ENCODE data around the gene ZSCAN1.

The ZSCAN1 gene

DNA sequence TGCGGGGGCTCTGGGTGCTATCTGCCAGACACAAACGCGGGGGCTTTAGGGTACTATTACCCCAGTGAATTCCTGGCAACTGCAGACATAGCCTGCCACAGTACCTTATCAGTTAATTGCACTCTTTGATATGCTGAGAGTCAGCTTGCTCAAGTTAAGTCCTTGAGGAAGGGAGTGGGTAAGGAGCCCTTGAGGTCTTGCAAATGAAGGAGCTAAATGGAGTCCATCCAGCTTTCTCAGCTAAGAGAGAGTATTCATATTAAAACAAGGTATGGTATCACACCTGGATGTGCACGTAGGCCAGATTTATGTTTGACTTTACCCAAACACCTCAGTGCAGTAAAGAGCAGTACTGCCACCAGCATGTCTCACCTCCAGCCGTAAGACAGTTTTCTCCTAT, 19.7 kb upstream of the ZSCAN1 start:
- Mint-ChIP-seq H3K27me3 (peaks cover 6% of the 10 kb centered on the region), H3K9me3 (peaks cover 17% of the 10 kb centered on the region), H3K4me3 (no peak overlapping the region), H3K4me1 (no peaks in the 10 kb centered on the region), H3K36me3 (ENCODE audit: insufficient read depth) (peaks cover 3% of the 10 kb centered on the region), H3K27ac (ENCODE audit: low read depth) (no peak overlapping the region)
- ATAC-seq (replicated peaks; ENCODE audit: extremely low read depth, poor library complexity, severe bottlenecking) (no peak), DNase-seq (ENCODE audit: low spot score in 2 of 2) (no peak)

DNA sequence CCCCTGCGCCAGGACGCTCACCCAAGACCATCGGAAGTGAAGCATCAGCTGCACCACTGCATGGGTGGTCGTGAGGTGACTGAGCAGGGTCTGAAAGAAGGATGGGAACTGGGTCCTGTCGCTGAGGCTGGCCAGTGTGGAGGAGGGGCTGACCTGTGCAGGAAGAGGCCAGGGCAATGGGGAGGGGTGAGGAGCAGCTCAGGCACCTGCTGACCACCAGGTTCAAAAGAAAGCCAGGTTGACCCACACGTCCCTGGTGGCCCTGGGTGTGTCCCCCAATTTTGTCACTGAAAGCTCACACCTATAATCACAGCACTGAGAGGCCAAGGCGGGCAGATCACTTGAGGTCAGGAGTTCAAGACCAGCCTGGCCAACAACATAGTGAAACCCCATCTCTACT, 13.7 kb upstream of the ZSCAN1 start:
- Mint-ChIP-seq H3K4me1 (no peaks in the 10 kb centered on the region), H3K36me3 (ENCODE audit: insufficient read depth) (no peaks in the 10 kb centered on the region), H3K27ac (ENCODE audit: low read depth) (no peak overlapping the region), H3K4me3 (no peak overlapping the region), H3K27me3 (peaks cover 6% of the 10 kb centered on the region), H3K9me3 (peaks cover 12% of the 10 kb centered on the region)
- DNase-seq (ENCODE audit: low spot score in 2 of 2): no peak
- ATAC-seq (replicated peaks; ENCODE audit: extremely low read depth, poor library complexity, severe bottlenecking): no peak

DNA sequence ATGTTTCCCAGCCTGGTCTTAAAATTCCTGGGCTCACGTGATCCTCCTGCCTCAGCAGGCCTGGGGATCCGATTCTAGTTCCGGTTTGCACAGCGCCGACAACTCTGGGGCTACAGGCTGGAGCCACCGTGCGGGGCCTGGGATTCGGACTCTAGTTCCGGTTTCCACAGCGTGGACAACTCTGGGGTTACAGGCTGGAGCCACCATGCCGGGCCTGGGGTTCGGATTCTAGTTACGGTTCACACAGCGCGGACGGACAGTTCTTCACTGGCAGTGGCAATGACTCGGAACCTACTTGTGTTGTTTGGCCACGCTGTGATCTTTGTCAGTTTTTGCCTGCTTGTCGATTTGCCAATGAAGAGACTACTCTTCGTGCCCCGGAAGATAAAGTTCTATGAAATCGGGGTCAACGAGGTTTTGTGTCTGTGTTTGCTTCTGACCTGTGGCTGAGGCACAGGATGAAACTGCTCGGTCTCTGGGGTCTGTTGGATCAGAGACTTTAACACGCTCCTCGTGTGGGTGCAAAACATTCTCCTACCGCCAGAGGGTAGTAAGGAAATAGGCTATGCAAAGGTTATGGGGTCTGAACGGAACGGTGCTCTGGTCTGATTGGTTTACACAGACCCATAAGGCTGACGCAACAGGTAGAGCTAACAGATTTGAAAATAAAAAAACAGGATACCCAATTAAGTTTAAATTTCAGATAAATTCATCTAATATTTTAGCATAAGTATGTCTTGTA, 12.1 kb upstream of the ZSCAN1 start:
- no peaks in the 10 kb centered on the region for H3K4me1 Mint-ChIP-seq
- ATAC-seq (replicated peaks; ENCODE audit: extremely low read depth, poor library complexity, severe bottlenecking): no peak
- H3K27me3 Mint-ChIP-seq: no peaks in the 10 kb centered on the region
- no peak for DNase-seq (ENCODE audit: low spot score in 2 of 2)
- no peaks in the 10 kb centered on the region for H3K36me3 Mint-ChIP-seq (ENCODE audit: insufficient read depth)
- H3K4me3 Mint-ChIP-seq: no peak overlapping the region
- peaks cover 15% of the 10 kb centered on the region for H3K9me3 Mint-ChIP-seq
- H3K27ac Mint-ChIP-seq (ENCODE audit: low read depth): no peak overlapping the region

DNA sequence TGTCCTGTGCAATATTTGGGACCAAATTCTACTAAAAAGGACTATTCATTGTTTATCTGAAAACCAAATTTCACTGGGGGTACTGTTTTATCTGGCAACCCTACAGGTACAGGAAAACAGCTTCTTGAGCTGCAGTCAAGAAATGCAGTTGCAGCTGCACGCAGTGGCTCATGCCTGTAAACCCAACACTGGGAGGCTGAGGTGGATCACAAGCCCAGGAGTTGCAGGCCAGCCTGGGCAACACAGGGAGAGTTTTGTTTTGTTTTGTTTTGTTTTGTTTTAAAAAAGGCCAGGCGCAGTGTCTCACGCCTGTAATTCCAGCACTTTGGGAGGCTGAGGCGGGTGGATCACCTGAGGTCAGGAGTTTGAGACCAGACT, 11.6 kb upstream of the ZSCAN1 start:
- Mint-ChIP-seq H3K9me3 (peaks cover 17% of the 10 kb centered on the region), H3K27me3 (no peaks in the 10 kb centered on the region), H3K4me1 (no peaks in the 10 kb centered on the region), H3K27ac (ENCODE audit: low read depth) (no peak overlapping the region), H3K4me3 (no peak overlapping the region), H3K36me3 (ENCODE audit: insufficient read depth) (no peaks in the 10 kb centered on the region)
- no peak for DNase-seq (ENCODE audit: low spot score in 2 of 2)
- ATAC-seq (replicated peaks; ENCODE audit: extremely low read depth, poor library complexity, severe bottlenecking): no peak

DNA sequence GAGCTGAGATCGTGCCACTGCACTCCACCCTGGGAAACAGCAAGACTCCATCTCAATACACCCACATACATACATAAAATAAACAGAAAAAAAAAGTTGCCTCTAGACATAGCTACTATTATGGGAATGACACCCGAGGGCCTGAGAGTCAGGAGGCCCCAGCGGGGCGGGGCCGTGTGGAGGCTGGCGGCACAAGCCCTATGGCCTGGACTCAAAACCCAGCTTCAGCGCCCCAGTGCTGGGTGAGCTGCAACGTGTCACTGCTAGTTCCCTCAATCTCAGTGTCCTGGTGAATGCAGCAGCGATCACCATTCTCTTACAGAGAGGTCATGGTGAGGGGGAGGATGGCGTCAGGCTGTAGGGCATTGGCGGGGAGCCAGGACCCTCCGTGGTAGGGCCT, 9.2 kb upstream of the ZSCAN1 start:
- Mint-ChIP-seq H3K4me3 (no peak overlapping the region), H3K9me3 (peaks cover 29% of the 10 kb centered on the region), H3K27ac (ENCODE audit: low read depth) (no peak overlapping the region), H3K27me3 (no peaks in the 10 kb centered on the region), H3K36me3 (ENCODE audit: insufficient read depth) (no peaks in the 10 kb centered on the region), H3K4me1 (no peaks in the 10 kb centered on the region)
- no peak for ATAC-seq (replicated peaks; ENCODE audit: extremely low read depth, poor library complexity, severe bottlenecking)
- DNase-seq (ENCODE audit: low spot score in 2 of 2): no peak

DNA sequence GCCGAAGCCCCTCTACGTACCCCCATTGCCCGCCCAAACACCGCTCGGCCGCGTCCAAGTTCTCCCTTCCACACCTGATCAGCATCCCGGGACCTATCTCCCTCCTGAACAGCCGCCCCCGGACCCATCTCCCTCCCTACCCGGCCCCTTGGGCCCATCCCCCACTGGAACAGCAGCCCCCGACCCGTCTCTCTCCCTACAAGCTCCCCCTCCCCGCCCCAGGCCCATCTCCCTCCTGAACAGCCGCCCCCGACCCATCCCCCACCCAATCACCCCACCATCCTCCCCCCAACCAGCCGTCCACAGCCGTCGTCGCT, 610 bp downstream of the ZSCAN1 start:
- no peak overlapping the region for H3K4me3 Mint-ChIP-seq
- DNase-seq (ENCODE audit: low spot score in 2 of 2) (no peak), ATAC-seq (replicated peaks; ENCODE audit: extremely low read depth, poor library complexity, severe bottlenecking) (no peak)
- no peak overlapping the region for H3K27ac Mint-ChIP-seq (ENCODE audit: low read depth)
- H3K9me3 Mint-ChIP-seq: peaks cover 29% of the 10 kb centered on the region
- H3K4me1 Mint-ChIP-seq: no peaks in the 10 kb centered on the region
- peaks cover 21% of the 10 kb centered on the region for H3K27me3 Mint-ChIP-seq
- no peaks in the 10 kb centered on the region for H3K36me3 Mint-ChIP-seq (ENCODE audit: insufficient read depth)

DNA sequence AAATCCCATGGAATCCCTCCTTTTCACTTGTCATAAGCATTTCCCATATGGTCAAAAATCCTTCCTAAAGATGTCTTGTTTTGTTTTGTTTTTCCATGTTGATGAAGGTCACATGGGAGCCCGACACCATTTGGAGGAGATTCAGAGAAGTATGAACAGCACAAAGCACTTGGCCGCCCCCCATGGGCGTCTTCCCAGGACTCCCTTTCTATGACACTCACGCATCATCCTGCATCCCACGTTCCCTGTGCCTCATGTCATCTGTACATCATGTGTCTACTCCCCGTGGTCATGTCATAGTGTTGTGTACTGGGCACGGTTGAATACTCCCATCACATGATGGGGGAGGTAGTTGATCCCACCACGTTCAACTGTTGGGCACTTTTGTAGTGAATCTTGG, 2.0 kb downstream of the ZSCAN1 start:
- Mint-ChIP-seq H3K27me3 (peaks cover 21% of the 10 kb centered on the region), H3K36me3 (ENCODE audit: insufficient read depth) (no peaks in the 10 kb centered on the region), H3K27ac (ENCODE audit: low read depth) (no peak overlapping the region), H3K4me3 (no peak overlapping the region), H3K4me1 (no peaks in the 10 kb centered on the region), H3K9me3 (peaks cover 27% of the 10 kb centered on the region)
- no peak for ATAC-seq (replicated peaks; ENCODE audit: extremely low read depth, poor library complexity, severe bottlenecking)
- no peak for DNase-seq (ENCODE audit: low spot score in 2 of 2)

DNA sequence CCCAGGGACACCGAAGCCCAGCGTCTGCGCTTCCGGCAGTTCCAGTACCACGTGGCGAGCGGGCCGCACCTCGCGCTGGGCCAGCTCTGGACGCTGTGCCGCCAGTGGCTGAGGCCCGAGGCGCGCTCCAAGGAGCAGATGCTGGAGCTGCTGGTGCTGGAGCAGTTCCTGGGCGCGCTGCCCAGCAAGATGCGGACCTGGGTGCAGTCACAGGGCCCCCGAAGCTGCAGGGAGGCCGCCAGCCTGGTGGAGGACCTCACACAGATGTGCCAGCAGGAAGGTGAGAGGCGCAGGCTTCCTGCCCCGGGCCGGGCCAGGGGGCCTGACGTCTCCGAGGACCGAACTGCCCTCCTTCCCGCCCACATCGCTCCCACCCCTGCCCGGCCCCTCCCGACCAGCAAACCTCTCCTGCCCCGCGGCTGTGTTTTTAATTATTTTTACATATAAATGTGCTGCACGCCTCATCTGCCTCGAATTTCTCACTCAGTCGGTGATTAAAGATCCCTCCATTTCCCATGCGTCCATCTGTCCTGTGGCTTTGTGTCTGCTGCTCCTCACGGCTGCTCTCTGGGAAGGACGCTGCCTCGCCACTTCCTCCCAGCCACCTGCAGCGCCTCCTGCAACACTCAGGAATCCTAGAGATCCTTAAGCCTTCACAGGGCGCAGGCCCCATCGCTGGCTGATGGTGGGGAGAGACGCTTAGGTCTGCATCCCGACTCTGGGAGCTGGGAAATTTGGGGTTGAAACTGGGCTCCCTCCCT, 4.3 kb downstream of the ZSCAN1 start:
- Mint-ChIP-seq H3K4me3 (no peak overlapping the region), H3K4me1 (no peaks in the 10 kb centered on the region), H3K27me3 (peaks cover 21% of the 10 kb centered on the region), H3K36me3 (ENCODE audit: insufficient read depth) (no peaks in the 10 kb centered on the region), H3K27ac (ENCODE audit: low read depth) (no peak overlapping the region), H3K9me3 (peaks cover 27% of the 10 kb centered on the region)
- ATAC-seq (replicated peaks; ENCODE audit: extremely low read depth, poor library complexity, severe bottlenecking): no peak
- no peak for DNase-seq (ENCODE audit: low spot score in 2 of 2)

DNA sequence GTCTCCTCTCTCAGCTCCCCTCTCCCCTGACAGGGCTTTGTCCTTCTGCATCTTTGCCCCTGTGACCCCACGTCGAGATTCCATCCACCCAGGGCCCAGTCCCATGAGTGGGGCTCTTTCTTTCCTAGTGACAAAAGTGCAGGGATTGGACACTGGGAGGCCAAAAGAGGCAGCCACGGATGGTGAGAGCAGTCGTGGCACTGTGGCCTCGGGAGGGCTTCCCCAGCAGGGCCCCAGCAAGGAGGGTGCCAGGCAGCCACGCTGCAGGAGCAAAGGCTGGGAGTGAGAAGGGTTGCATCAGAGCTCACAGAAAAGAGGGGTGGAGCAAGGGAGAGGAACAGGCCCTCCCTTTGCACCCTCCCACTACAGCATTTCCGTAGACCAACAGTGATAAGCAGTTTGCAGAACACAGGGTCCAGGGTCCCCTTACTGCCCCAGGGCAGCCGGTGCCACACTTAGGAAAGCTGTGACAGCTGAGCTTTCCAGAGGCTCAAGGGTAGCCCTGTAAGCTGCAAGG, 4.9 kb downstream of the ZSCAN1 start:
- H3K27ac Mint-ChIP-seq (ENCODE audit: low read depth): no peak overlapping the region
- DNase-seq (ENCODE audit: low spot score in 2 of 2) (no peak), ATAC-seq (replicated peaks; ENCODE audit: extremely low read depth, poor library complexity, severe bottlenecking) (no peak)
- peaks cover 21% of the 10 kb centered on the region for H3K27me3 Mint-ChIP-seq
- H3K36me3 Mint-ChIP-seq (ENCODE audit: insufficient read depth): no peaks in the 10 kb centered on the region
- no peaks in the 10 kb centered on the region for H3K4me1 Mint-ChIP-seq
- H3K4me3 Mint-ChIP-seq: no peak overlapping the region
- H3K9me3 Mint-ChIP-seq: peaks cover 27% of the 10 kb centered on the region

DNA sequence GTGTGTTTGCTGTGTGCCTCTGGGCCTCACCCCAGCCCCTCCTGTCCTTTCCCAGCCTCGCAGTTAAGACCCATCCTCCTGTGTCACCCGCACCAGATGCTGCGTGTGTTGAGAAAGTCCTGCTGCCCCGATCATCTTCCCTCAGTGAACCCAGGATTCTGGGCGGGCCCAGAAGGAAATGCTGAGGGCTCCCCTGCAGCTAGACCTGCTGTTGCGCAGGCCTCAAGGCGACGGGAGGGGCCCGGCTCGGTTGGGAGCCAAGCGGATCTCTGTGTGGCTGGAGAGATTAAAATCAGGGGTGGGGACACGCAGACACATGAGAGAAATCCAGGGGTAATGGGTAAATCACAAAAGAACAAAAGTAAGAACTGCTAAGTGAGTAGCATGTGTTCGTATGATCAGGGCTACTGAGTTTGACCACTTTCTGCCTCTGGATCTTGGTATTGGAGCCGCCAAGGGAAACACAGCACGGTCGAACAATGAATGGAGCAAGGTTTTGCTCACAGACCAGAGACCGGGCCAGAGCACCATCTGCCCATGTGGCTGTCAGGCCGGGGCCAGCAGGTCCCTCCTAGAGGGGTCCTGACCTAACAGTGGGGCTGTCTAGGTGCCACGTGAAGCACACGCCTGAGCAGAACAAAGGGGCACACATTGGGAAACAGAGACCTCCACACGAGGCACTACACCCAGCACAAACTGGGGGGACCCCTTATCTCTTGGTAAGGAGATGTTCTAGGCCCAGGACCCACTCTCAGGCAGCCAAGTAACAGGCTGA, 7.1 kb downstream of the ZSCAN1 start:
- no peak overlapping the region for H3K4me3 Mint-ChIP-seq
- DNase-seq (ENCODE audit: low spot score in 2 of 2) (no peak), ATAC-seq (replicated peaks; ENCODE audit: extremely low read depth, poor library complexity, severe bottlenecking) (no peak)
- H3K9me3 Mint-ChIP-seq: peaks cover 18% of the 10 kb centered on the region
- H3K27me3 Mint-ChIP-seq: peaks cover 5% of the 10 kb centered on the region
- H3K27ac Mint-ChIP-seq (ENCODE audit: low read depth): no peak overlapping the region
- H3K4me1 Mint-ChIP-seq: no peaks in the 10 kb centered on the region
- H3K36me3 Mint-ChIP-seq (ENCODE audit: insufficient read depth): no peaks in the 10 kb centered on the region

DNA sequence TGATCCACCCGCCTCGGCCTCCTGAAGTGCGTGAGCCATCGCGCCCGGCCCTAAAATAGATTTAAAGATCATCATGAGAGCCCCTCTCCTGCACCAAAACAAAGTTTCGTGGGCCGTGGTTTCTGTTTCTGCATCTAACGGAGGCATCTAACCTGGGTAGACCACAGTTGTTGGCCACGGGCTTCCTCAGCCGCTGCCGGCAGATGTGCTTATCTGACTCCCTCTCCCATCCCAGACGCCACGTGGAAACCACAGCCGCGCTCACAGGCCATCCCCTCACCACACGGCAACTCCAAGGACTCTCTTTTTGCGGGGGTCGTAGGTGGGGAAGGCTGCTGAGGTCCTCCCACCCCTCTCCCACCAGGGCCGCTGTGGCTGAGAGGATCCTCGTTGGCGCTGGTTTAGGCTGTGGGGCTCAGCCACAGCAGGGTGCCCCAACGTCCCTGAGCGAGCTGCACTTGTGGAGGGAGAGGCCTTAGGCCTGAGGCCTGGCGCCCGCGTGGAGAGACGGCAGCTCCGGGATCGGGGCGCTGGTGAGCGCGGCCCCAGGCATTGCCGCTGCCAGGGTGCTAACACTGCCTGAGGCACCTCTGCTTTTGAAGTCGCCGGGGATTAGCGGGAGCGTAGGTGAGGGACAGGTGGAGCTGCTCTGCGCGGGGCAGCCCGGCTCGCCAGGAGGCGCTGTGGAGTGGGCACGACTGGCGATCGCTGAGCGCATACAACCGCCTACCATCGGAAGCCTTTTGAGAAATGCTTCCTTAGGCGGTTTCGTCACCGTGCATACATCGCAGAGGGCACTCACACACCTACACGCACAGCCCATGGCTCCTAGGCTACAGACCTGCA, 8.9 kb downstream of the ZSCAN1 start:
- no peak for ATAC-seq (replicated peaks; ENCODE audit: extremely low read depth, poor library complexity, severe bottlenecking)

DNA sequence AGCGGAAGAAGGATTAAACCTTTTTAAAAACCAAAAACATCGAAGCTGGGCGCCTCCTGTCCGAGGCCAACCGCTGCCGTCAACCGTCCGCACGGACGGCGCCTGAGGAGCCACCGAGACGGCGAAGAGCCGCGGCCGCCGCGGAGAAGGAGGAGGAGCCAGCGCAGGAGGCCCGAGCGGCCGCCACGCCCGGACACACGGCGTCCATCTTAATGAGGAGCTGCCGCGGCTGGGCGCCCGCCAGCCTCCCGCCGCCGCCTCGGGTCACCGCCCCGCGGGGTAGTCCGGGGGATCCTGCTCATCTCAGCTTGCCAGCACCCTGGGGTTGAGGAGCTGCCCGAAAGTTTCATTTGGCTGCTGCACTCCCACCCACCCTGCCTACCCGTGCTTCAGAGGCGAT, 10.6 kb downstream of the ZSCAN1 start:
- Mint-ChIP-seq H3K4me1 (no peaks in the 10 kb centered on the region), H3K27ac (ENCODE audit: low read depth) (no peak overlapping the region), H3K4me3 (no peak overlapping the region), H3K36me3 (ENCODE audit: insufficient read depth) (no peaks in the 10 kb centered on the region), H3K27me3 (no peaks in the 10 kb centered on the region), H3K9me3 (peaks cover 15% of the 10 kb centered on the region)
- DNase-seq (ENCODE audit: low spot score in 2 of 2): no peak
- ATAC-seq (replicated peaks; ENCODE audit: extremely low read depth, poor library complexity, severe bottlenecking): no peak

More for the DNA sequence above, 8.9 kb downstream of the ZSCAN1 start:
- no peak overlapping the region for H3K4me3 Mint-ChIP-seq
- no peak overlapping the region for H3K27ac Mint-ChIP-seq (ENCODE audit: low read depth)
- H3K9me3 Mint-ChIP-seq: peaks cover 18% of the 10 kb centered on the region
- DNase-seq (ENCODE audit: low spot score in 2 of 2): no peak
- no peaks in the 10 kb centered on the region for H3K4me1 Mint-ChIP-seq
- H3K27me3 Mint-ChIP-seq: no peaks in the 10 kb centered on the region
- no peaks in the 10 kb centered on the region for H3K36me3 Mint-ChIP-seq (ENCODE audit: insufficient read depth)
